ENCODE data around the gene PSME4.
"Not testable (repeated sequence)": the region's sequence is repeated elsewhere in the genome, so short reads cannot be mapped to it uniquely, and the experiment has no call there.

Gene PSME4

DNA sequence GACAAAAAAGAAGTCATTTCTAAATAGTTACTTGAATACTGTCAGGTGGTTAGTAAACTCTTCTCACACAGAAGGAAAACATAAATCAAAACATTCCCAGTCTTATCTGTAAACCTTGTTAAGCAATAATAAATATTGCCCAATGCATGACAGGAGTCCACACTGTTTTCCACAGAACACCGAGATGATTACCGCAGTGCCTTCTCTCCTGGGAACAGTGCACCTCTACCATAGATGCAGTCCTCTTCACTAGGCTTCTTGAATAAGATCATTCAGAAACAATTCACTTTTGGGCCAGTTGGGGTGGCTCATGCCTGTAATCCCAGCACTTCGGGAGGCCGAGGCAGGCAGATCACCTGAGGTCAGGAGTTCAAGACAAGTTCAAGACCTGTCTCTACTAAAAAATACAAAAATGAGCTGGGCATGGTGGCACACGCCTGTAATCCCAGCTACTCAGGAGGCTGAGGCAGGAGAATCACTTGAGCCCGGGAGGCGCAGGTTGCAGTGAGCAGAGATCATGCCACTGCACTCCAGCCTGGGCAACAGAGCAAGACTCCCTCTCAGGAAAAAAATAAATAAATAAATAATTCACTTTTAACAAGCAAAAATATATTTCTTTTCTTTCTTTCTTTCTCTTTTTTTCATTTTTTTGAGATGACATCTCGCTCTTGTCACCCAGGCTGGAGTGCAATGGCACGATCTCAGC lies 119.6 kb downstream of the PSME4 start:
- H3K27ac Mint-ChIP-seq; H3K27me3 Mint-ChIP-seq; H3K4me3 Mint-ChIP-seq; H3K9me3 Mint-ChIP-seq; H3K4me1 Mint-ChIP-seq (ENCODE audit: low read depth): not testable (repeated sequence)
- peaks cover 35% of the 10 kb centered on the region for H3K36me3 Mint-ChIP-seq (ENCODE audit: low read depth)

DNA sequence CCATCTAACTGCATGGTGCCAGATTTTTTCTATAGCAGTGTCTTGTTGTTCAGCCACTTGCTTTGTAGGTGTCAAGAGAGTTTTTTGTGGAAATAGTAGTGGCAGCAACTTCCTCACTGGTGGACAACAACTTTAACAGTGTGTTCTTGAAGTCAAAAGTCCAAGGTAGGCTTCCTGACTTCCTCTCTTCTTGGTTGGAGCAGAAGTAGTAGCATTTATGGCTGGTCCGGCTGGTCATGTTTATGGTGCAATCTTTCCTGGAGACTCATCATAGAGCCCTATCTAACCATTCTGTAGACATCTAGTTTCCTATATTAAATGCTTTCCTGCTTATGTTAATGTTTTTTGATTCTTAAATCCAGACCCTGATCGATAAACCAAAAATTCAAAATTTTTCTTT lies 122.7 kb downstream of the PSME4 start:
- Mint-ChIP-seq H3K27me3 (no peaks in the 10 kb centered on the region), H3K9me3 (no peaks in the 10 kb centered on the region), H3K27ac (no peak overlapping the region), H3K36me3 (ENCODE audit: low read depth) (peaks cover 13% of the 10 kb centered on the region), H3K4me3 (no peak overlapping the region), H3K4me1 (ENCODE audit: low read depth) (no peaks in the 10 kb centered on the region)

DNA sequence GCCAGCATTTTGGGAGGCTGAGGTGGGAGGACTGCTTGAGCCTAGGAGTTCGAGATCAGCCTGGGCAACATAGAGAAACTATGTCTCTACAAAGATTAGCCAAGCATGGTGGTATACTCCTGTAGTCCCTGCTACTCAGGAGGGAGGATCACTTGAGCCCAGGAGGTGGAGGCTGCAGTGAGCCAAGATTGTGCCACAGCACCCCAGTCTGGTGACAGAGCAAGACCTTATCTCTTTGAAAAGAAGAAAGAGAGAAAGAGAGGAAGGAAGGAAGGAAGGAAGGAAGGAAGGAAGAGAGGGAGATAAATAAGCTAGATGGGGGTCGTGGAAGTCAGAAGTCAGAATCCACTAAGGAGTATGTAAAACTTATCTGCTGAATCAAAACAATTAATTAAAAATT lies 127.2 kb downstream of the PSME4 start:
- H3K27ac Mint-ChIP-seq, result no peak overlapping the region
- H3K27me3 Mint-ChIP-seq, result no peaks in the 10 kb centered on the region
- no peak overlapping the region for H3K4me3 Mint-ChIP-seq
- H3K9me3 Mint-ChIP-seq, result no peaks in the 10 kb centered on the region
- H3K4me1 Mint-ChIP-seq (ENCODE audit: low read depth), result no peaks in the 10 kb centered on the region
- peaks cover 7% of the 10 kb centered on the region for H3K36me3 Mint-ChIP-seq (ENCODE audit: low read depth)

DNA sequence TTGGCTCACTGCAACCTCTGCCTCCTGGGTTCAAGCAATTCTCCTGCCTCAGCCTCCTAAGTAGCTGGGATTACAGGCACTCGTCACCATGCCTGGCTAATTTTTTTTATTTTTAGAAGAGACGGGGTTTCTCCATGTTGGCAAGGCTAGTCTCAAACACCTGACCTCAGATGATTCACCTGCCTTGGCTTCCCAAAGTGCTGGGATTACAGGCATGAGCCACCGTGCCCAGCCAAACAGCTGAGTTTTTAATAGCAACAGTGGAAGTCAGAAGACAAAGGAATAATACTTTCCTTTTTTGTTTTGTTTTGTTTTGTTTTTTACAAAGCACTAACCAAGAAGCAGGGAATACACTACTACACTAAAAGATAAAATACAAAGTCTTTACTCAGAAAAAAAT lies 127.9 kb downstream of the PSME4 start:
- Mint-ChIP-seq H3K4me1 (ENCODE audit: low read depth) (no peaks in the 10 kb centered on the region), H3K27ac (no peak overlapping the region), H3K36me3 (ENCODE audit: low read depth) (peaks cover 3% of the 10 kb centered on the region), H3K9me3 (no peaks in the 10 kb centered on the region), H3K4me3 (no peak overlapping the region), H3K27me3 (no peaks in the 10 kb centered on the region)

DNA sequence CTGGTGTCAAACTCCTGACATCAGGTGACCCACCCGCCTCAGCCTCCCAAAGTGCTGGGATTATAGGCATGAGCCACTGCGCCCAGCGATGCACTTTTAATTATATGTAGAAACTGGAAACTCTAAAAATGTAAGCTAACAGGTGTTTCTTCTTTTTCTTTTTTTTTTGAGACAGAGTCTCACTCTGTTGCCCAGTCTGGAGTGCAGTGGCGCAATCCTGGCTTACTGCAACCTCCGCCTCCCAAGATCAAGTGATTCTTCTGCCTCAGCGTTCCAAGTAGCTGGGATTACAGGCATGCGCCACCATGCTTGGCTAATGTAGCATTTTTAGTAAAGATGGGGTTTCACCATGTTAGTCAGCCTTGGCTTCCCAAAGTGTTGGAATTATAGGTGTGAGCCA lies 129.1 kb downstream of the PSME4 start:
- not testable (repeated sequence) for H3K36me3 Mint-ChIP-seq (ENCODE audit: low read depth); H3K27ac Mint-ChIP-seq; H3K9me3 Mint-ChIP-seq; H3K27me3 Mint-ChIP-seq; H3K4me3 Mint-ChIP-seq; H3K4me1 Mint-ChIP-seq (ENCODE audit: low read depth)

DNA sequence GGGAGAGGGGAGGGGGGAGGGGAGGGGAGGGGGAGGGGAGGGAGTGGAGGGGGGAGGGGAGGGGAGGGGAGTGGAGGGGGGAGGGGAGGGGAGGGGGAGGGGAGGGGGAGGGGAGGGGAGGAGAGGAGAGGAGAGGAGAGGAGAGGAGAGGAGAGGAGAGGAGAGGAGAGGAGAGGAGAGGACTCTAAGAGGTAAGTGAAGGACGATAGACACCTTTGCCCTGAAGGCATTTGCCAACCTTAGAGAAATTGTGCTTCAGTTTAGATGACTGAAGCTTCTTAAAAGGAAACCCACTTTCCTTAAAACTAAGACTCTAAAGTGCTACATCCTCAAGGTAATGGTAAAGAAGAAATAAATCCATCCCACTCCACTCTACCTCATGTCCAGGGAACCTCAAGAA lies 130.2 kb downstream of the PSME4 start:
- peaks cover 3% of the 10 kb centered on the region for H3K36me3 Mint-ChIP-seq (ENCODE audit: low read depth)
- H3K27me3 Mint-ChIP-seq, result no peaks in the 10 kb centered on the region
- H3K27ac Mint-ChIP-seq, result no peak overlapping the region
- H3K9me3 Mint-ChIP-seq, result no peaks in the 10 kb centered on the region
- no peak overlapping the region for H3K4me3 Mint-ChIP-seq
- H3K4me1 Mint-ChIP-seq (ENCODE audit: low read depth), result no peaks in the 10 kb centered on the region

DNA sequence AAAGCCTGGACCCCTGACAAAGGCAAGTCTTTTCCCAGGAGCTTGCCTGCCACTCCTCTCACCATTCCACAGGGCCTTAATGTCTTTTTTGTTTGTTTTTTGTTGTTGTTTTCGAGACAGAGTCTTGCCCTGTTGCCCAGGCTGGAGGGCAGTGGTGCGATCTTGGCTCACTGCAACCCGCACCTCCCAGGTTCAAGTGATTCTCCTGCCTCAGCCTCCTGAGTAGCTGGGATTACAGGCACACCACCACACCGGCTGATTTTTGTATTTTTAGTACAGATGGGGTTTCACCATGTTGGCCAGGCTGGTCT lies 140.9 kb downstream of the PSME4 start:
- not testable (repeated sequence) for H3K27ac Mint-ChIP-seq; H3K4me1 Mint-ChIP-seq (ENCODE audit: low read depth); H3K27me3 Mint-ChIP-seq; H3K9me3 Mint-ChIP-seq; H3K4me3 Mint-ChIP-seq
- peaks cover 28% of the 10 kb centered on the region for H3K36me3 Mint-ChIP-seq (ENCODE audit: low read depth)

DNA sequence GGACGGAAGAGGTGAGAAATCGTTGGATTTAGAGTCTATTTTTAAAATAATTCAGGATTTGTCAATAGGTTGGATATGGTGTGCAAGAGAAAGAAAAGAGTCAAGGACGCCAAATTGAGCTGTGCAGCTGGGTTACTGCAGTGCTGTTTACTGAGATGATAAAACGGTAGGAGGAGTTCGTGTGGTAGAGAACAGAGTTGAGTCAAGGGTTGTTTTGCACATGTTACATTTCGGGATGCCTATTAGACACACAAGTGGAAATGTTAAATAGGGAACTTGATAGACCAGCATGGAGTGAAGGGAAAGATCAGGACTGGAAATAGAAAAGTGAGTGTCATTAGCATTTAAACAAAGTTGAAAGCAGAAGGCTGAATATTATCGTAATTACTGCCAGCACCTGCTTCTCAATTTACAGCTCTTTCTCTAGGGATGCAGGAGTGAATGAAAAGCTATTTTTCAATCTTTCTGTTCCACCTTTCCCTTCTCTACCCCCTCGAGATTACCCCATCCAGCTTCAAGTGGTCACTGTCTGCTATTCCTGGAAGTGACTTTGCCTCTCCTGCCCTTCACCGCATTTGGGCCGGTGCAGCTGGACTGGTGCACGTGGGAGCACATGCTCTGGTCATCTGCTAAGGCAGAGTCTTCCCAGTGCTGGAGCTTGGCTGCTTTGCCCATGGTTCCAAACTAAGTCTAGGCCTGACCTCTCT lies 141.4 kb downstream of the PSME4 start:
- H3K36me3 Mint-ChIP-seq (ENCODE audit: low read depth), result peaks cover 23% of the 10 kb centered on the region
- no peaks in the 10 kb centered on the region for H3K4me1 Mint-ChIP-seq (ENCODE audit: low read depth)
- H3K9me3 Mint-ChIP-seq, result peaks cover 4% of the 10 kb centered on the region
- H3K27me3 Mint-ChIP-seq, result no peaks in the 10 kb centered on the region
- H3K27ac Mint-ChIP-seq, result no peak overlapping the region
- H3K4me3 Mint-ChIP-seq, result no peak overlapping the region

DNA sequence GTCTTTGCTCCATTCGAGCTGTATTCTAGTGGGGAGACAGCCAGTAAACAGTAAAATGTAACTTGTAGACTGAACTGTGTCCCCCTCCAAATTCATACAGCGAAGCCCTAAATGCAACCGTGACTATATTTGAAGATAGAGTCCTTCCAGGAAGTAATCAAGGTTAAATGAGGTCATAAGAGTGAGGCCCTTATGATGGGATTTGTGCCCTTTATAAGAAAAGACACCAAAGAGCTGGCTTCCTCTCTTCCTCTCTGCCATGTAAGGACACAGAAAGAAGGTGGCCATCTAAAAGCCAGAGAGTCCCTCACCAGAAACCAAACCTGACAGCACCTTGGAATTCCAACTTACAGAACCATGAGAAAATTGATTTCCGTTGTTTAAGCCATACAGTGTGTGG lies 142.5 kb downstream of the PSME4 start:
- no peaks in the 10 kb centered on the region for H3K4me1 Mint-ChIP-seq (ENCODE audit: low read depth)
- peaks cover 16% of the 10 kb centered on the region for H3K36me3 Mint-ChIP-seq (ENCODE audit: low read depth)
- H3K27ac Mint-ChIP-seq, result no peak overlapping the region
- H3K4me3 Mint-ChIP-seq, result no peak overlapping the region
- peaks cover 4% of the 10 kb centered on the region for H3K9me3 Mint-ChIP-seq
- no peaks in the 10 kb centered on the region for H3K27me3 Mint-ChIP-seq

DNA sequence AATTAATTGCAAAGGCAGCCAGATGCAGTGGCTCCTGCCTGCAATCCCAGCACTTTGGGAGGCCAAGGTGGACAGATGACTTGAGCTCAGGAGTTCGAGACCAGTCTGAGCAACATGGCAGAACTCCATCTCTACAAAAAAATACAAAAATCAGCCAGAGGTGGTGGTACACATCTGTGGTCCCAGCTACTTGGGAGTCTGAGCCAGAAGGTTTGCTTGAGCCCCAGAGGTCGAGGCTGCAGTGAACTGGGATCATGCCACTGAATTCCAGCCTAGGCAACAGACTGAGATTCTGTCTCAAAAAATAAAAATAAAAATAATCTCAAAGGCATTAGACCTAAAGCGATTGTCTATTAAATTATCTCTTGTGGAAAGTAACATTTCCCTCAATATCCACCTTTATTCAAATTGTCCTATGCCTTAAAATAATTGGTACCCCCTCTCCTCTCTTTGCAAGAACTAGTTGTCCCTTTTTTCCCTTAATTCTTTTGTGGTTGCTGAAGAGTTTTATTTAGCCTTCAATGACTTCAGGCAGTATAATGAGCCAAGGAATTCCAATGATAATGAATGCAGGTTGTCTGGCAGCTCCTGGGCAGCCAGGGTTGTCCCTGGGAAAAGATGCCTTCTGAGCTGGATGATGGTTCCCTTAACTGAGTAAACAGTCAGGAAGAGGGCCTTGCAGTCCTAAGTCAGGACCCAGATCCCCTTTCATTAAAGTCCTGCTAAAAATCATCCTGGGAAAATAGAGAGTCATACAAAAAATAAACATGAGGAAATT lies 143.2 kb downstream of the PSME4 start:
- no peak overlapping the region for H3K27ac Mint-ChIP-seq
- no peaks in the 10 kb centered on the region for H3K27me3 Mint-ChIP-seq
- H3K4me3 Mint-ChIP-seq, result no peak overlapping the region
- H3K9me3 Mint-ChIP-seq, result peaks cover 4% of the 10 kb centered on the region
- no peaks in the 10 kb centered on the region for H3K4me1 Mint-ChIP-seq (ENCODE audit: low read depth)
- peaks cover 13% of the 10 kb centered on the region for H3K36me3 Mint-ChIP-seq (ENCODE audit: low read depth)

DNA sequence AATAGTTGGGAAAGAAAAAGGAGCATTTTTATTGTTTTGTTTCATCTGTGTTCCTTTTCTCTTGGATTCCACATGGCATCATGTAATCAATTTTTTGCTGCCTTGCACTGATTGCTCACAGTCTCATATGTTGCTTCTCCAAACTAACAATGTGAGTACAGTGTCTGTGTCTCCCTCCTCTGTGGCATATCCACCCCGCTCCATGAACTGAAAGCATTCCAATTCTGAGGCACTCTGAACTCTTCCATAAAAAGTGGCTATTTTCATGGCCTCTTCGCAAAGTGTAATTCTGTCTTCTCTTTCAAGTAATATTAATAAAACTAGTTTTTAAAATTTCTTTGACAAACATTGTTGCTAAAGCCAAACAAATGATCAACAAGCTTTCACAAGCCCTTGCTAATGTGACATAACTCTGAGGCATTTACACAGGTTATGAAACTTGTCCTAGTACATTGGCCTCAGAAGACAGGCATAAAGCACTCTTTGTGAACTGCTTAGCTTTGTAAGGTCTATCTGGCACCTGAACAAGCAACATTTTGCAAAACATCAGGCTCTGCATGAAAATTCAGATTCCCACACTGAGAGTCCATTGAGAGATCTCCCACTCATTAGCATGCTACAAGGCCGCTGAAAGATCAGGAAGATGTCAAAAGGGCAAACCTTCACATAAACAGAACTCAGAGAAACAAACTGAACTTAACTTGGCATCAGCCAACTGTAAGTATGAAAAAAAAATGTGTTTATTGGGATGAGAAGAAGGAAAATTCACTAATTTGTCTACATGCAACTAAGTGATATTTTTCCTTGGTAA lies 144.0 kb downstream of the PSME4 start:
- H3K27me3 Mint-ChIP-seq, result no peaks in the 10 kb centered on the region

DNA sequence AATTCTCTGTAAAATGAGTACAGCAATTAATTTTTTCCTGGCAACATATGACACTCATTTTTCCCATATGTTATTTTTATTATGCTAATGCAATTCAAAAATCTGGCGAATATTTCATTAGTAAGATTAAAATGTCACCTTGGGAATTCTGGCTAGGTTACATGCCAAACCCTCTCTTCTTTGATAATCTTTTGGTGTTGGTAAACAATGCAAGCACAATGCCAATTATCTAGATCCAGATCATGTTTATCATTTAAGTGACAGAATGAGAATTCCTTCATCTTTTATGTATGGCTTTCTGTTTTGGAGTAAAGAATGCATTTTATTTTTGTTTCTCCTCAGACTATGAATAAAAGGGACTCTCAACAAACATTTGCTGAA lies 144.8 kb downstream of the PSME4 start:
- no peak overlapping the region for H3K27ac Mint-ChIP-seq

More for the DNA sequence above, 144.0 kb downstream of the PSME4 start:
- H3K4me1 Mint-ChIP-seq (ENCODE audit: low read depth), result no peaks in the 10 kb centered on the region
- H3K36me3 Mint-ChIP-seq (ENCODE audit: low read depth), result peaks cover 8% of the 10 kb centered on the region
- no peak overlapping the region for H3K4me3 Mint-ChIP-seq
- peaks cover 4% of the 10 kb centered on the region for H3K9me3 Mint-ChIP-seq
- no peak overlapping the region for H3K27ac Mint-ChIP-seq

DNA sequence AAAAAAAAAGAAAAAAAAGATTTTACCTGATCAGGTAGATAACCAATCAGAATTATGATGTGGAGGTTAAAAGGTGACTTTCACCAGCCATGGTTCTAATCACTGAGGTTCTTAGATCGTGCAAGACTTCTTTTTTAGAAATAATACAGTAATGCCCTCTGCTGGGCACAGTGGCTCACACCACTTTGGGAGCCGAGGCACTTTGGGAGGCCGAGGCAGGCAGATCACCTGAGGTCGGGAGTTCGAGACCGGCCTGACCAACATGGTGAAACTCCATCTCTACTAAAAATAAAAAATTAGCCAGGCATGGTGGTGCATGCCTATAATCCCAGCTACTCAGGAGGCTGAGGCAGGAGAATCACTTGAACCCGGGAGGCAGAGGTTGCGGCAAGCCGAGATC lies 147.2 kb downstream of the PSME4 start:
- not testable (repeated sequence) for H3K27ac Mint-ChIP-seq; H3K4me3 Mint-ChIP-seq; H3K27me3 Mint-ChIP-seq; H3K4me1 Mint-ChIP-seq (ENCODE audit: low read depth); H3K9me3 Mint-ChIP-seq
- H3K36me3 Mint-ChIP-seq (ENCODE audit: low read depth), result peaks cover 14% of the 10 kb centered on the region

More for the DNA sequence above, 144.8 kb downstream of the PSME4 start:
- Mint-ChIP-seq H3K4me3 (no peak overlapping the region), H3K9me3 (peaks cover 4% of the 10 kb centered on the region), H3K27me3 (no peaks in the 10 kb centered on the region), H3K36me3 (ENCODE audit: low read depth) (peaks cover 6% of the 10 kb centered on the region), H3K4me1 (ENCODE audit: low read depth) (no peaks in the 10 kb centered on the region)

DNA sequence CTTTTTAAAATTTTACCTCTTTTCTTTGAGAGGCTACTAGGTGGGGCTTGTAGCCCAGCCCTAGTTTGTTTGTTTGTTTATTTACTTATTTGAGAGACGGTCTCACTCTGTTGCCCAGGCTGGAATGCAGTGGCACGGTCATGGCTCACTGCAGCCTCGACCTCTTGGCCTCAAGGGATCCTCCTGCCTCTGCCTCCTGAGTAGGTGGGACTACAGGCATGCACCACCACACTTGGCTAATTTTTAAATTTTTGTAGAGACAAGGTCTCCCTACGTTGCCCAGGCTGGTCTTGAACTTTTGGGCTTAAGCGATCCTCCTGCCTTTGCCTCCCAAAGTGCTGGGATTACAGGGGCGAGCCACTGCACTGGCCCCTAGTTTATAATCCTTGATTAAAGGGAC lies 149.0 kb downstream of the PSME4 start:
- no peaks in the 10 kb centered on the region for H3K9me3 Mint-ChIP-seq
- no peak overlapping the region for H3K27ac Mint-ChIP-seq
- peaks cover 17% of the 10 kb centered on the region for H3K36me3 Mint-ChIP-seq (ENCODE audit: low read depth)
- H3K4me1 Mint-ChIP-seq (ENCODE audit: low read depth), result no peaks in the 10 kb centered on the region
- H3K27me3 Mint-ChIP-seq, result no peaks in the 10 kb centered on the region
- no peak overlapping the region for H3K4me3 Mint-ChIP-seq

DNA sequence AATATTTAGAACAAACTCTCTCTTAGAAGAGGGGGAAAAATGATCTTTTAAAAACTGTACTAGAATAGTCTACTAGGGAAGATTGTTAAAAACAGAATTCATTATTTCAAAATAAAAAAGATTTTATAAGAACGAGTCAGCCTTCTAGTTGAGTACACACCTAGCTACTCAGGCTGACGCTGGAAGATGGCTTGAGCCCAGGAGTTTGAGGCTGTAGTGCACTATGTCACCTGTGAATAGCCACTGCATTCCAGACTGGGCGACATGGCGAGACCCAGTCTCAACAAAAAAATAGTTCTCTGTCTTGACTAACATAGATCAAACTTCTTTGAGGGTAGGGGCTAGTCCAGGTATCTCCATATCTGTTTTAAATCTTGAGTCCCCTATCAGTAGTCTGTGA lies 150.1 kb downstream of the PSME4 start:
- Mint-ChIP-seq H3K27me3 (no peaks in the 10 kb centered on the region), H3K4me1 (ENCODE audit: low read depth) (no peaks in the 10 kb centered on the region), H3K27ac (no peak overlapping the region), H3K9me3 (no peaks in the 10 kb centered on the region), H3K36me3 (ENCODE audit: low read depth) (peaks cover 24% of the 10 kb centered on the region), H3K4me3 (no peak overlapping the region)
